ENCODE data around the gene FCHO1.

FCHO1 gene, protein sequence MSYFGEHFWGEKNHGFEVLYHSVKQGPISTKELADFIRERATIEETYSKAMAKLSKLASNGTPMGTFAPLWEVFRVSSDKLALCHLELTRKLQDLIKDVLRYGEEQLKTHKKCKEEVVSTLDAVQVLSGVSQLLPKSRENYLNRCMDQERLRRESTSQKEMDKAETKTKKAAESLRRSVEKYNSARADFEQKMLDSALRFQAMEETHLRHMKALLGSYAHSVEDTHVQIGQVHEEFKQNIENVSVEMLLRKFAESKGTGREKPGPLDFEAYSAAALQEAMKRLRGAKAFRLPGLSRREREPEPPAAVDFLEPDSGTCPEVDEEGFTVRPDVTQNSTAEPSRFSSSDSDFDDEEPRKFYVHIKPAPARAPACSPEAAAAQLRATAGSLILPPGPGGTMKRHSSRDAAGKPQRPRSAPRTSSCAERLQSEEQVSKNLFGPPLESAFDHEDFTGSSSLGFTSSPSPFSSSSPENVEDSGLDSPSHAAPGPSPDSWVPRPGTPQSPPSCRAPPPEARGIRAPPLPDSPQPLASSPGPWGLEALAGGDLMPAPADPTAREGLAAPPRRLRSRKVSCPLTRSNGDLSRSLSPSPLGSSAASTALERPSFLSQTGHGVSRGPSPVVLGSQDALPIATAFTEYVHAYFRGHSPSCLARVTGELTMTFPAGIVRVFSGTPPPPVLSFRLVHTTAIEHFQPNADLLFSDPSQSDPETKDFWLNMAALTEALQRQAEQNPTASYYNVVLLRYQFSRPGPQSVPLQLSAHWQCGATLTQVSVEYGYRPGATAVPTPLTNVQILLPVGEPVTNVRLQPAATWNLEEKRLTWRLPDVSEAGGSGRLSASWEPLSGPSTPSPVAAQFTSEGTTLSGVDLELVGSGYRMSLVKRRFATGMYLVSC

DNA sequence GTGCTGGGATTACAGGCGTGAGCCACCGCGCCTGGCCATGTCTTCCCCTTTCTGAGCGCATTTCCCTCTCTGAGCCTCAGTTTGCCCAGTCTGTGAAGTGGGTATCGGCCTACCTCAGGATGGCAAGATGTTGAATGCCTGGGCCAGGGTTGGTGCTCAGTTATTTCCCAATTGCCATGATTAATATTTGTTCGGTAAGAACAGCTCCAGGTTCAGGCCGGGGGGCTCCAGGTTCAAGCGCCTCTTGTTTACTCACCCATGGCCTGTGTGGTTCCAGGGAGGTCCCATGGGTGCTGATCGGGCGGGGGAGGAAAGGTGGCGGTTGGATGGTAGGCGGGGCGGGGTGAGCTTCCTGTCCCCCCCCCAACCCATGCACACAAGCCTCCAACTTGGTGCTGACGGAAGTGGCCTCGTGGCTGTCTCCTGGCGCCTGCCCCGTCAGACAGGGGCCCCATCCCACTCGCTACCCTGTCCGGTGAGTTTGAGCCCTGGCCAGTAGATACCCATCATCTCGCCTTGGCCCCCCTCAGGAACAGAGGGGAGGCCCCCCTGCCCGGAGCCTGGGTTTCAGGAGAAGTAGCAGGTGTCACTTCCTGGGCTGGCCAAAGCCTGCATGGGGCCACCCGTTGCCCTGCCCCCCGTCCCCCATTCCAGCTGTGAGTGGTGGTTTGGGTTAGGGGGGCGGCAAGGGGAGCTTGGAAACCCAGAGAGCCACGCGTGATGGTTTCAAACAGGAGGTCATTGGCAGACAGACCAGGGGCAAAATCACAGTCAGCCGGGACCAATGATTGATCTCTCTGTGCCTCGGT is at the start of gene FCHO1:
TSS of gene FCHO1 (plus strand) at position 375 of the 809 bp plus-strand sequence. CDS start 3,688 bp downstream, outside the sequence.
- peak; percentile 91 for DNase-seq

DNA sequence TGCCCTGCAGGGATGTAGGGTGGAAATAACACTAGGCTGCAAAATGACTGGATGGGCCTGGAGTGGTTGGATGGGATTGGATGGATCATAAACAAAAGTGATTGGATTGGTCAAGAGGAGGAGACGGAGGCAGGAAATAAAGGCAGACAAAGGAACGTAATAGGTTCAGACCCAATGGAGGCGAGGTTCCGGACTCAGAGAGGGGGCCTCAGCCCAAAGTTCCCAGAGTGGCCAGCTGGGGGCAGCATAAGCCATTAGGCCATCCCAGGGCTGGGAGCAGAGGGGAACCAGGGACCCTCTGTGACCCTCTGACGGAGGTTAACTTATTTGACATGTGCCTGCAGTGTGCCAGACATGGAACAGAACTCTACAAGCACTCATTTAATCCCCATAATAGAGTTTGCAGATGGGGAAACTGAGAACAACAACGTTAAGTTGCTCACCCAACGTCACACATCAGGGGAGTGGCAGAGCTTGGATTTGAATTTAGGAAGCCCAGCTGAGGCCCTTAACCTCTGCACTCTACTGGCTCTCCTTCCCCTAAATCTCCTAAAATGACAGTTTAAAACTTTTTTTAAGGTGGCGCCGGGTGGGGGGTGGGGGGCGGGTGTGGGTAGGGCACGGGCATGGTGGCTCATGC is 47.3 kb upstream of the FCHO1 start:
- peak; percentile 60 for DNase-seq

DNA sequence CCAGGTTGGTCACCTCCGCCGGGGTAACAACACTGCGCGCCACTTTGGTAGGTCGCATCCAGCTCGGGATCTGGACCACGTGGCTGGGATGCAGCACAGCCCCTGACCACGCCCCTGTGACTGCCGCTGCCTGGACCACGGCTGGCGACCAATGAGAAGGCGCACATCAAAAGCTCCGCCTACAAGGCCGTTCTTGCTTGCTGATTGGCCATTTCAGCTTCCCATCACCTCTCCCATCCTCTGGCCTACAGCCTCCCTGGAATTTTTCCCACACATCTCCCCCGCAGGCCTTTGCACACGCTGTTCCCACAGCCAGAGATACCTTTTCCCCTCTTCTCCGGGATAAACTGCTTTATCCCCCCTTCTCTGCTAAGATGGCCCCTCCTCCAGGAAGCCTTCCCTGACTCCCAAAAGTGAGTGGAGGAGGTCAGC is 44.5 kb upstream of the FCHO1 start:
- DNase-seq, result no peak

DNA sequence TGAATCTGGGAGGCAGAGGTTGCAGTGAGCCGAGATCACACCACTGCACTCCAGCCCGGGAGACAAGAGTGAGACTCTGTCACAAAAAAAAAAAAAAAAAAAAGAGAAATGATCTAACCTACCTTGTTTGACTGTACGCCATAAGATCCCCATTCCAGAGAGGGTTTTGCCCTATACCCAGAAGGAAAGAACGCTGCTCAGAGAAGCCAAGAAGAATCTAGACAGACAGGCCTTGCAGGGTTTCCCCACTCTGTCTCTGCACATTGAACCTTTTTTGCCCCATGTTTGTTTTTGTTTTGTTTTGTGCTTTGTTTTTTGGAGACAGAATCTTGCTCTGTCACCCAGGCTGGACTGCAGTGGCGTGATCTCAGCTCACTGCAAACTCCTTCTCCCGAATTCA is 39.4 kb upstream of the FCHO1 start:
- DNase-seq, result no peak

DNA sequence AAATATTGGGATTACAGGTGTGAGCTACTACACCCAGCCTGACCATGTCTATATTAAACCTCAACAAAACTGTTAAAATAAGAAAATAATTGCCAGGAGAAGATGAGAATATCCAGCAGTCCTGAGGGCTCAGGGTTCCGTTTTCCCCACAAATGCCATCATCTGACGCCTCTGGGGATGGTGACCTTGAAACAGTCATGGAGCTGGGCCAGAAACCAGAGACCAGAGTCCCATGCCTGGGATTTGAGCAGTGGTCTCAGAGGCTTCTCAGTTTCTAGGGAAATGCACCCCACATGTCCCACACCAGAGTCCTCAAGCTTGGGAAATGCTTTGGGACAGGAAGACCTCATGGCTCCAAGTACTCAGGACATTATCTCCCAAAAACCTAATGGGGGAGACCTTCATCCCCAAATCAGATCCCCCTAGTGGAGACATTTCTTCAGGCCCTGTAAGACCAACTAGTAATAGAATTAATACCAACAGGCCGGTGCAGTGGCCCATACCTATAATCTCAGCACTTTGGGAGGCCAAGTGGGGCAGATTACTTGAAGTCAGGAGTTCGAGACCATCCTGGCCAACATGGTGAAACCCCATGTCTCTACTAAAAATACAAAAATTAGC is 34.9 kb upstream of the FCHO1 start:
- no peak for DNase-seq

DNA sequence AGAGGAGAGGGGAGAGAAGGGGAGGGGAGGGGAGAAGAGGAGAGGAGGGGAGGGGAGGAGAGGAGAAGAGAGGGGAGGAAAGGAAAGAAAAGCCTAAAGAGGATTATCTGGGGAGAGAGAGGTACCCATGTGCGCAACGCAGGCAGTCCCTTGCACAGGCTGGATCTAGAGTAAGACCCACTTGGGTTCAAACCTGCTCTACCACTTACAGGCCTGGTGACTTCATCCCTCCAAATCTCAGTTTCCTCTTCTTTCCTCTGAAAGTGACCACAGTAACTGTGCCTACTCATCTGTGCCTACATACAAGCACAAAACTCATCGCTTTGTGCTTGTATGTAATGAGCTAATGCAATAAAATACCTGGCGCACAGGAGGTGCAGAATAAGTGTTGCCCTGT is 32.7 kb upstream of the FCHO1 start:
- DNase-seq, result peak; percentile 55

DNA sequence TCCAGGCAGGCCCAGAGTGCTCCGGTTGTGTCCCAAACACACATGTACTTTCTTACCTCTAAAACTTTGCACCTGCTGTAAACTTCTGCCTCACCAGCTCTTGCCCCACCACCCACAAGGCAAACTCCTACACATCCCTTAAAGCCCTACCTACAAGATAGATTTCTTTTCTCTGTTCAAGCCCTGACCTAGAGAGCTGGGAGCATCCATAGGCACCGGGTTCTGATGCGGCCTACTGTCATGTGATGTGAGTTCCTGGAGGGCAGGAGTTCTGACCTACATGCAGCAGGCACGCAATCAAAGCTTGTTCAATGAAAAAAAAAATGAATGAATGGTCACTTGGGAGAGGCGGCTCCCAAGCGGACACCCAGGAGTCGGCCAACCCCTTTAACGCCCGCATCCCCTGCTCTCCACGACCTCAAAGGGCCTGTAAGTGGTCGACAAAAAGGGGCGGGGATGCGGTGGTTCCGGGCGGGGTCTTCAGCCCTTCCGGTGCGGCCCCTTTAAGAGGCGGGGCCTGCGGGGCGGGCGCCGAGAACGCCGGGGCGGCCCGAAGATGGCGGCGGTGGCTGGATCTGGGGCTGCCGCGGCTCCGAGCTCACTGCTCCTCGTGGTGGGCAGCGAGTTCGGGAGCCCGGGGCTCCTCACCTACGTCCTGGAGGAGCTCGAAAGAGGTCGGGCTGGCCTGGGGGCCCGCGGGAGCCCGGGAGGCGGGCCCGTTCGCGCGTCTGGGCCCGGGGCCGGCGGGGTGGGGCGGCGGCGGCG is 32.1 kb upstream of the FCHO1 start, which contains the start of gene MAP1S:
TSS of gene MAP1S (plus strand) at position 534 of the 765 bp plus-strand sequence. CDS start at position 557, 23 bp downstream.
- DNase-seq, result peak; percentile 80

DNA sequence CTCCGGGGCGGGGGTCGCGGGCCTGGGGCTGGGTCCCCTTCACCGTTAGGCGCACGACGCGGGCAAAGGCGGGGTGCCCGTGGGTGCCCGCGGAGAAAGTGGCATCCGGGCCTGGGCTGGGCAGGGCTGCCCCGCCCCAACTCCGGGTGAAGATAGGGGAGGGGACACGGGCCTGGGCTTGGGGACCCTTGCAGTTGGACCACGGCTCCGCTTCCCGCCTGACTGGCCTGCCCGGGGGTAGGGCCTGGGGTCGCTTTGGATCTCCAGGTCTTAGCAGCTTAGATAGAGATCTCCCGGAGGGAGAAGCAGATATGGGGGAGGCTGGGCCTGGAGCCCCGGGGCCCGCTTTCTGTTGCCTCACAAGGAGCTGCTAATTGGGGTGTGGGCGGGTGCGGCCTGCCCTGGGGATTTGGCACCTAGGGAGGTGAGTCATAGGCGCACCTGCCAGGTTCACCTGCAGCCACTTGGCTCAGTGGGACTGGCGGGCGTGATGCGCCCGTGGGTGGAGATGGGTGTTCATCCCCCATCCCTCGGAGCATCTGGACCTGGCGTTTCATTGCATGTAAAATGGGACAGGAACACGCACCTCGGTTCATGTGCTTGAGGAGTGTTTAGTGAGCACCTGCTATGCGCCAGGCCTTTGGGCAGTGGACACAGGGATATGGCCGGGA is 31.4 kb upstream of the FCHO1 start:
- DNase-seq, result no peak

DNA sequence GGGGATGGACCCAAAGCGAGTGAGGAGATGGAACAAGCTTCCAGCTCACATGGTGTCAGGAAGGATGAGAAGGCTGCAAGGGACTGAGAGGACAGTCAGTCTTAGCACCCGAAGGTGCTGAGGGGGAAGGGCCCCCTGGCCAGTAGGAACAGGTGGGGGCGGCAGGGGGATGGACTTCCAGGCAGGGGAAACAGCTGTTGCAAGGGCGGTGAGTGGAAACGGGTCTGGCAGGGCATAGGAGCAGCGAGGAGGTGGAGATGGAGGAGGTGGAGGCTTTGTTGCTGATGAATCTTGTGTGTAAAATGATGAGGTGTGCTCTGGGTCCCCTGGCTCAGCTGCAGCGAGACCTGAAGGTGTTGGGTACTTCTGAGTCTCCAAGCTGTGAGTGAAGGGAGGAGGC is 30.8 kb upstream of the FCHO1 start:
- DNase-seq, result no peak

DNA sequence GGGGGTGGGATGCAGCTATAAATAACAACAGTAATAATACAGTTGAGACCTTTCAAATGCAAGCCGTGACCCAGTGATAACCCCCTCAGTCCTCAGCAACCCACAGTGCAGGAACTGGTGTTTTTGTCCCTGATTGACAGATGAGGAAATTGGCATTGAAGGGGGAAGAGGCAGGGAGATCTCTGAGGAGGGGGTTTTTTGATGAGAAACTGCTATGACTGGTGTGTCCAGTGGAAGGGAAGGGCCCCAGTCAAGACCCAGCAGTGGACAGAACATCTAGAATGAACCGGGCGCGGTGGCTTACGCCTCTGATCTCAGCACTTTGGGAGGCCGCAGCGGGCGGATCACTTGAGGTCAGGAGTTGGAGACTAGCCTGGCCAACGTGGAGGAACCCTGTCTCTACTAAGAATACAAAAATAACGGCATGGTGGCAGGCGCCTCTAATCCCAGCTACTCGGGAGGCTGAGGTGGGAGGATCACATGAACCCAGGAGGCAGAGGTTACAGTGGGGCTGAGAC is 30.1 kb upstream of the FCHO1 start:
- no peak for DNase-seq

DNA sequence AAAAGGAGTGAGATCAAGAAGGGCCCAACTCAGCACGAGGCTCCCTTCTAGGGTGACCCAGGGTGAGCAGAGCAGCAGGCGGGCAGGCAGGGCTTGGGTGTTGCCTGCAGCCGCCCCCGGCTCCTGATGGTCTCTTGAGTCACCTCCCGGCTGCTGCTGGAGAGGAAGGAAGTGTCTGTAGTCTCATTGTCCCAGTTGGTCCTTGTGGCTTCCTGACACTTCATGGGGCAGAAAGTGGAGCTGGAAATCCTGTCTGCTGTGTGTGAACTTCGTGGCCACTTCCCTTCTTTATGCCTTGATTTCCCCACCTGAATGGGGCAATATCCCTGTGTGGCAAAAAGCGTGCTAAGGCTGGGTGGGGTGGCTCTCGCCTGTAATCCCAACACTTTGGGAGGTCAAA is 29.5 kb upstream of the FCHO1 start:
- DNase-seq, result peak; percentile 20

DNA sequence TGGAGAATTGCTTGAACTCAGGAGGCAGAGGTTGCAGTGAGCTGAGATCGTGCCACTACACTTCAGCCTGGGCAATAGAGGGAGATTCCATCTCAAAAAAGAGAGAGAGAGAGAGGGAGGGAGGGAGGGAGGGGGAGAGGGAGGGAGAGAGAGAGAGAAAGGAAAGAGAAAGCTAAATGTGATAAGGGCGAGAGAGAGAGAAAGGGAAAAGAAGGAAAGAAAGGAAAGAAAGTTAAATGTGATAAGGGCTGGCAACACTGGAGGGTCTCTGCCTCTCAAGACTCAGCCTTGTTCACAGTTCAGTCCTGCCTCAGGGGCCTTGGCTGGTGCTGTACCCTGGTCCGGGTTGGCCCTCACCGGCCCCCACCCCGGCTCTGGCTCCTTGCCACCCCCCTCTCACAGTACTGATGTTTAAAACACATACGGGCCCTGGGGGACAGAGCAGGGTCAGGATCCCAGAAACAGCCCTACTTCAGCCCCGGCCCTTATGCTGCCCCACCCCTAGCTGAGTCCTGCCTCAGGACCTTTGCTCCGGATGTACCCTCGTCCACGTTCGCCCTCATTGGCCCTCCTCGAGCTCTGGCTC is 28.5 kb upstream of the FCHO1 start:
- DNase-seq, result no peak

DNA sequence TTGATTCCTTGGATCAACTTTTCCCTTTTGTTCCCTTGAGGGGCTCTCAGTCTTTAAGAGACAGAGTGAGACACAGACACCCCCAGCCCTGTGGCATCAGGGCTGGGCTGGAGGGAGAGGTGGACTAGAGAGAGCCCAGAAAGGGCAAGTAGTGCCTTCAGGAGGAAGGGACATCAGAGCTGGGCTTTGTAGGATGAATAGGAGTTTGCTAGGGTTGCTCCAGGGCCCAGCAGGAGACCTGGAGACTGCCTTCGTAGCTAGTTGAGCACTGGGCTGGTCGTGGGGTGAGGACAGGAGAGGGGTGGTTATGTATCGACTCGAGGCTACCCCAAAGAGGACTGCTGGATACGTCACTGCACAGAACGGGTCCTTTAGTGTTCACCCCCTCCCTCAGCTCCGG is 26.6 kb upstream of the FCHO1 start:
- DNase-seq, result no peak

DNA sequence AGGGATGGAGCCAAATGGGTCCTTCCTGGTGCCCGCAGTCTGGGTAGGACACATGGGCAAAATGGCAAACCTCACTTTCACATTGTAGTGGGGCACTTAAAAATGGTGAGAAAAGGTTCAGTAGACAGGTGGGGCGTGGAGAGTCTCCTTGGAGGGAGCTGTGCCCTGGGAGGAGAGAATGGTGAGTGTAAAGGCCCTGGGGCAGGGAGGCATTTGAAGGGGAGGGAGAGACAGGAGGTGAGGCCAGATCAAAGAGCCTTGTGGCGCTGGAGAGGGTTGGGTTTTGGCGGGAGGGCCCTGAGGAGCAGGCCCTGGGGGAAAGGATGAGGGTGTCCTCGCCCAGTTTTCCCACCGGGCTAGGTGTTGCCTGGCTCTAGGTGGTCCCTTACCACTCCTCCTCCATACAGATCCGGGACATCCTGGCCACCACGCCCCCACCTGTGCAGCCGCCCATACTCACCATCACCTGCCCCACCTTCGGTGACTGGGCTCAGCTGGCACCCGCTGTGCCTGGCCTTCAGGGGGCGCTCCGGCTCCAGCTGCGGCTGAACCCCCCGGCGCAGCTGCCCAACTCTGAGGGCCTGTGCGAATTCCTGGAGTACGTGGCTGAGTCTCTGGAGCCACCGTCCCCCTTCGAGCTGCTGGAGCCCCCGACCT is 25.7 kb upstream of the FCHO1 start:
- no peak for DNase-seq

DNA sequence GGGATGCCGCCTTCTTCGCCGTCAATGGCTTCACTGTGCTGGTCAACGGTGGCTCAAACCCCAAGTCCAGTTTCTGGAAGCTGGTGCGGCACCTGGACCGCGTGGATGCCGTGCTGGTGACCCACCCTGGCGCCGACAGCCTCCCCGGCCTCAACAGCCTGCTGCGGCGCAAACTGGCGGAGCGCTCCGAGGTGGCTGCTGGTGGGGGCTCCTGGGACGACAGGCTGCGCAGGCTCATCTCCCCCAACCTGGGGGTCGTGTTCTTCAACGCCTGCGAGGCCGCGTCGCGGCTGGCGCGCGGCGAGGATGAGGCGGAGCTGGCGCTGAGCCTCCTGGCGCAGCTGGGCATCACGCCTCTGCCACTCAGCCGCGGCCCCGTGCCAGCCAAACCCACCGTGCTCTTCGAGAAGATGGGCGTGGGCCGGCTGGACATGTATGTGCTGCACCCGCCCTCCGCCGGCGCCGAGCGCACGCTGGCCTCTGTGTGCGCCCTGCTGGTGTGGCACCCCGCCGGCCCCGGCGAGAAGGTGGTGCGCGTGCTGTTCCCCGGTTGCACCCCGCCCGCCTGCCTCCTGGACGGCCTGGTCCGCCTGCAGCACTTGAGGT is 25.0 kb upstream of the FCHO1 start:
- DNase-seq, result no peak

DNA sequence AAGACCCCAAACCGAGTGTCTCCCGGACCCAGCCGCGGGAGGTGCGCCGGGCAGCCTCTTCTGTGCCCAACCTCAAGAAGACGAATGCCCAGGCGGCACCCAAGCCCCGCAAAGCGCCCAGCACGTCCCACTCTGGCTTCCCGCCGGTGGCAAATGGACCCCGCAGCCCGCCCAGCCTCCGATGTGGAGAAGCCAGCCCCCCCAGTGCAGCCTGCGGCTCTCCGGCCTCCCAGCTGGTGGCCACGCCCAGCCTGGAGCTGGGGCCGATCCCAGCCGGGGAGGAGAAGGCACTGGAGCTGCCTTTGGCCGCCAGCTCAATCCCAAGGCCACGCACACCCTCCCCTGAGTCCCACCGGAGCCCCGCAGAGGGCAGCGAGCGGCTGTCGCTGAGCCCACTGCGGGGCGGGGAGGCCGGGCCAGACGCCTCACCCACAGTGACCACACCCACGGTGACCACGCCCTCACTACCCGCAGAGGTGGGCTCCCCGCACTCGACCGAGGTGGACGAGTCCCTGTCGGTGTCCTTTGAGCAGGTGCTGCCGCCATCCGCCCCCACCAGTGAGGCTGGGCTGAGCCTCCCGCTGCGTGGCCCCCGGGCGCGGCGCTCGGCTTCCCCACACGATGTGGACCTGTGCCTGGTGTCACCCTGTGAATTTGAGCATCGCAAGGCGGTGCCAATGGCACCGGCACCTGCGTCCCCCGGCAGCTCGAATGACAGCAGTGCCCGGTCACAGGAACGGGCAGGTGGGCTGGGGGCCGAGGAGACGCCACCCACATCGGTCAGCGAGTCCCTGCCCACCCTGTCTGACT is 24.1 kb upstream of the FCHO1 start:
- DNase-seq, result no peak

DNA sequence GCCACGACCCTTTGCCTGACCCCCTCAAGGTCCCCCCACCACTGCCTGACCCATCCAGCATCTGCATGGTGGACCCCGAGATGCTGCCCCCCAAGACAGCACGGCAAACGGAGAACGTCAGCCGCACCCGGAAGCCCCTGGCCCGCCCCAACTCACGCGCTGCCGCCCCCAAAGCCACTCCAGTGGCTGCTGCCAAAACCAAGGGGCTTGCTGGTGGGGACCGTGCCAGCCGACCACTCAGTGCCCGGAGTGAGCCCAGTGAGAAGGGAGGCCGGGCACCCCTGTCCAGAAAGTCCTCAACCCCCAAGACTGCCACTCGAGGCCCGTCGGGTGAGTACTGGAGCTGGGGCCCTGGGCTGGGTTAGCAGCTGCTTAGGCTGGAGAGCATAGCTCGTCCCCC is 23.4 kb upstream of the FCHO1 start:
- no peak for DNase-seq

DNA sequence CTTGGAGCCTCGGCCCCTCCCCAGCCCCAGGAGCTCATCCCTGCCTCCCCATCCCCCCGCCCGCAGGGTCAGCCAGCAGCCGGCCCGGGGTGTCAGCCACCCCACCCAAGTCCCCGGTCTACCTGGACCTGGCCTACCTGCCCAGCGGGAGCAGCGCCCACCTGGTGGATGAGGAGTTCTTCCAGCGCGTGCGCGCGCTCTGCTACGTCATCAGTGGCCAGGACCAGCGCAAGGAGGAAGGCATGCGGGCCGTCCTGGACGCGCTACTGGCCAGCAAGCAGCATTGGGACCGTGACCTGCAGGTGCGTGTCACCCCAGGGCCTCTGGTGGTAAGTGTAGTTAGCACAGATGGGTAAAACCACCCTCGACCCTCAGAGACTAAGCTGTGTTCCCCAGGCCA is 18.1 kb upstream of the FCHO1 start:
- DNase-seq, result no peak

Data from activated CD4-positive, alpha-beta T cell treated with anti-CD3 and anti-CD28 coated beads, Interleukin-2, amount 50 U/mL, for 16 hours (primary cell).